SH-SY5Y (cell line): ENCODE measurements around the gene PLCB4.

Experiments
- GATA2 ChIP-seq: IDR thresholded peaks from 2 replicates; pipeline ENCODE4 v1.6.1; 2011; ENCODE audit warnings: mild to moderate bottlenecking, low read depth, low read length
- GATA3 ChIP-seq: IDR thresholded peaks from 2 replicates; pipeline ENCODE4 v1.6.1; 2011; ENCODE audit warnings: low read depth, mild to moderate bottlenecking, low read length, moderate library complexity

DNA sequence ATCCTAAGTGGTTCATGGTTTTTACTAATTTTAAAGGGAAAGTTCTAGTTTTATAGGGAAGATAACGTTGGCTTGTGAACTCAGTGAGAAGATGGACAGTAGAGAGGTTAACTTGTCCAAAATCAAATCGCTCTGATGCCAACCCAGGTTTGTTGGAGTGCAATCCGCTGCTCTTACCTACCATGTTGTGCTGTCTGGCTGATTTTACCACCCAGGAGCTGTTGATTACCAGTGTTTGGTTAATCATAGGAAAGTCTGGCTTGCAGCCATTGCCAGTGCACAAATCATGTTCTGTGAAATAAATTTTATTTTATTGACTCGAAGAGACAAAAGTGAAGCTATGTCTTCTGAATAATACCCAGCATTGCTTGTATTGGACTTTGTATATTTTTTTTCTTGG, 92.4 kb downstream of the PLCB4 start:
- TF ChIP-seq GATA2 = no peak
- no peak for TF ChIP-seq GATA3
